IPS DF 6.9 (cell line): ENCODE results near the gene XRCC3.

Experiments
- DNase-seq: peaks from one replicate; pipeline ENCODE4 v3.0.0-alpha.2; 2013; ENCODE audit warnings: low read depth, low spot score
- H3K27ac ChIP-seq: one replicate; pipeline ENCODE4 v1.5.1; 2013; ENCODE audit warnings: low read length, control low read depth
- H3K27me3 ChIP-seq: 2 replicates; pipeline ENCODE4 v1.6.1; 2013; ENCODE audit warnings: mild to moderate bottlenecking, low read length; ENCODE audit not compliant: control insufficient read depth, insufficient read depth
- H3K36me3 ChIP-seq: 2 replicates; pipeline ENCODE4 v1.6.1; 2013; ENCODE audit warnings: low read length; ENCODE audit not compliant: control insufficient read depth, insufficient read depth
- H3K4me1 ChIP-seq: 2 replicates; pipeline ENCODE4 v1.6.1; 2013; ENCODE audit warnings: low read length; ENCODE audit not compliant: control insufficient read depth, insufficient read depth
- H3K4me3 ChIP-seq: 2 replicates; pipeline ENCODE4 v1.5.1; 2013; ENCODE audit warnings: mild to moderate bottlenecking, low read length
- H3K9me3 ChIP-seq: 2 replicates; pipeline ENCODE4 v1.6.1; 2013; ENCODE audit warnings: low read length, inconsistent platforms; ENCODE audit not compliant: control insufficient read depth, insufficient read depth
- WGBS: extraction: QIAGEN DNeasy Blood & Tissue Kit; methylation state at CpG from one replicate; pipeline ENCODE4 v1.1.7; 2013; ENCODE audit warnings: mixed read lengths, missing lambda C conversion rate; ENCODE audit not compliant: insufficient read length, insufficient coverage; 5-methylcytosine and 5-hydroxymethylcytosine counted together

Gene XRCC3

GRCh38 chr14:103715052-103716000 is at the start of gene XRCC3, which contains the start of gene ZFYVE21:
XRCC3 (minus strand) TSS chr14:103715451; CDS start chr14:103711087, 4,364 bp downstream.
ZFYVE21 (plus strand) TSS chr14:103715810; CDS start chr14:103715842, 32 bp downstream.
- WGBS, result no CpG with 5 or more reads among the region's 121 CpGs
- Histone ChIP-seq H3K36me3 (peaks cover 9% of the 10 kb centered on the region; the same call in 1 of the 2 replicates), H3K27ac (no peak within 1 kb of the TSS), H3K27me3 (no peaks in the 10 kb centered on the region), H3K4me3 (peak within 1 kb of the TSS; percentile 96), H3K4me1 (peaks cover 3% of the 10 kb centered on the region; the same call in 1 of the 2 replicates), H3K9me3 (no peaks in the 10 kb centered on the region)
- DNase-seq, result peak; percentile 98

- no peak overlapping the region for H3K4me3 ChIP-seq
- WGBS, result no CpG with 5 or more reads among the region's 5 CpGs
- H3K36me3 ChIP-seq, result no peaks in the 10 kb centered on the region
- H3K4me1 ChIP-seq, result peaks cover 2% of the 10 kb centered on the region; the same call in 1 of the 2 replicates
- H3K27ac ChIP-seq, result no peak overlapping the region
- no peaks in the 10 kb centered on the region for H3K9me3 ChIP-seq
- no peaks in the 10 kb centered on the region for H3K27me3 ChIP-seq
- no peak for DNase-seq
Measured at GRCh38 chr14:103763730-103764488, 48.7 kb upstream of the XRCC3 start.

- Histone ChIP-seq H3K36me3 (no peaks in the 10 kb centered on the region), H3K27ac (no peak overlapping the region), H3K9me3 (no peaks in the 10 kb centered on the region), H3K4me3 (no peak overlapping the region), H3K4me1 (peaks cover 2% of the 10 kb centered on the region; the same call in 1 of the 2 replicates), H3K27me3 (no peaks in the 10 kb centered on the region)
- no CpG with 5 or more reads among the region's 13 CpGs for WGBS
- DNase-seq, result no peak
Measured at GRCh38 chr14:103762541-103762940, 47.3 kb upstream of the XRCC3 start.

GRCh38 chr14:103762036-103762435 is 46.8 kb upstream of the XRCC3 start:
- Histone ChIP-seq H3K27ac (no peak overlapping the region), H3K4me1 (peaks cover 2% of the 10 kb centered on the region; the same call in 1 of the 2 replicates), H3K4me3 (no peak overlapping the region), H3K36me3 (no peaks in the 10 kb centered on the region), H3K27me3 (no peaks in the 10 kb centered on the region), H3K9me3 (no peaks in the 10 kb centered on the region)
- WGBS, result no CpG with 5 or more reads among the region's 1 CpG
- no peak for DNase-seq

GRCh38 chr14:103758059-103758776 is 43.0 kb upstream of the XRCC3 start:
- Histone ChIP-seq H3K4me1 (peaks cover 2% of the 10 kb centered on the region; the same call in 1 of the 2 replicates), H3K9me3 (no peaks in the 10 kb centered on the region), H3K27me3 (no peaks in the 10 kb centered on the region), H3K36me3 (no peaks in the 10 kb centered on the region), H3K27ac (no peak overlapping the region), H3K4me3 (no peak overlapping the region)
- no CpG with 5 or more reads among the region's 8 CpGs for WGBS
- DNase-seq, result no peak

- Histone ChIP-seq H3K36me3 (no peaks in the 10 kb centered on the region), H3K9me3 (no peaks in the 10 kb centered on the region), H3K4me1 (no peaks in the 10 kb centered on the region), H3K27me3 (no peaks in the 10 kb centered on the region), H3K27ac (no peak overlapping the region), H3K4me3 (no peak overlapping the region)
- WGBS, result no CpG with 5 or more reads among the region's 6 CpGs
- no peak for DNase-seq
Measured at GRCh38 chr14:103755060-103755459, 39.8 kb upstream of the XRCC3 start.

- H3K9me3 ChIP-seq, result no peaks in the 10 kb centered on the region
- H3K27me3 ChIP-seq, result no peaks in the 10 kb centered on the region
- H3K4me1 ChIP-seq, result no peaks in the 10 kb centered on the region
- DNase-seq, result no peak
- H3K4me3 ChIP-seq, result no peak overlapping the region
- no CpG with 5 or more reads among the region's 9 CpGs for WGBS
- no peaks in the 10 kb centered on the region for H3K36me3 ChIP-seq
- H3K27ac ChIP-seq, result no peak overlapping the region
Measured at GRCh38 chr14:103753774-103754173, 38.5 kb upstream of the XRCC3 start.

- DNase-seq, result no peak
- no peak overlapping the region for H3K27ac ChIP-seq
- H3K27me3 ChIP-seq, result no peaks in the 10 kb centered on the region
- no CpG with 5 or more reads among the region's 5 CpGs for WGBS
- H3K9me3 ChIP-seq, result no peaks in the 10 kb centered on the region
- H3K36me3 ChIP-seq, result no peaks in the 10 kb centered on the region
- H3K4me3 ChIP-seq, result no peak overlapping the region
- H3K4me1 ChIP-seq, result no peaks in the 10 kb centered on the region
Measured at GRCh38 chr14:103749860-103750259, 34.6 kb upstream of the XRCC3 start.

- H3K27ac ChIP-seq, result no peak overlapping the region
- H3K27me3 ChIP-seq, result no peaks in the 10 kb centered on the region
- H3K4me1 ChIP-seq, result no peaks in the 10 kb centered on the region
- WGBS, result no CpG with 5 or more reads among the region's 5 CpGs
- no peaks in the 10 kb centered on the region for H3K36me3 ChIP-seq
- DNase-seq, result no peak
- H3K4me3 ChIP-seq, result no peak overlapping the region
- H3K9me3 ChIP-seq, result no peaks in the 10 kb centered on the region
Measured at GRCh38 chr14:103749452-103749851, 34.2 kb upstream of the XRCC3 start.

- Histone ChIP-seq H3K4me1 (no peaks in the 10 kb centered on the region), H3K36me3 (no peaks in the 10 kb centered on the region), H3K27me3 (no peaks in the 10 kb centered on the region), H3K27ac (no peak overlapping the region), H3K9me3 (no peaks in the 10 kb centered on the region), H3K4me3 (no peak overlapping the region)
- no CpG with 5 or more reads among the region's 5 CpGs for WGBS
- DNase-seq, result no peak
Measured at GRCh38 chr14:103748534-103748857, 33.2 kb upstream of the XRCC3 start.
